Muscle of back (tissue), 11 donors: ENCODE results near the gene CMC1. TPM values are rescaled to one million over a fixed set of nuclear protein-coding genes. Genes with fewer than 3 reads are reported as not detected.
A peak's percentile ranks its signal among the peaks of the same experiment; 100 is the strongest.
"Not testable (repeated sequence)": the region's sequence is repeated elsewhere in the genome, so short reads cannot be mapped to it uniquely, and the experiment has no call there.

Source experiments
- DNase-seq, 3 donors: peaks; one replicate each; pipeline versions ENCODE4 v3.0.0 to v3.0.0-alpha.2; 2013
- polyA plus RNA-seq, 10 donors: library from polyadenylated mRNA; unstranded; fragments of 120-200 nt; gene quantifications; one replicate each; pipeline ENCODE4 v1.2.1, GENCODE V29; 2013; ENCODE audit not compliant: insufficient read length in 10 of 10

Gene CMC1
- polyA plus RNA-seq, 10 donors, result 20.7 to 24.7 (median 21.6) TPM

DNA sequence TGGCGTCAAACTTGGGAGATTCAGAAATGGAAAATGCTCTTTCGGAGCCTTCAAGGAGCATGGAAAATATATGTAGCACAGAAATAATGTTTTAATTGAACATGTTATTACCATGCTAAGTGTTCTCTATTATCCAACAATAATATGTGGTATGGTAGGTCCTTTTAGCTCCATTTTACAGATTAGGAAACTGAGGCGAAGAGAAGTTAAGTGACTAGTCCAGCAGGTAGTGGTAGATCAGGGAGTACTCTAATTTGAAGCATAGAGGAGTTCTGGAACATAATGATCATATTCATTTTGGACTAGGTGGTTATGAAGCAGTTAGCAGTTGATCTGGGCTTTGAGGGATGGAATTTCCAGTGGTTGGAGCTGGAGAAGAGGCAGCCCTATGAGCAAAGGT is 1.1 kb downstream of the CMC1 start:
- no peak for DNase-seq

DNA sequence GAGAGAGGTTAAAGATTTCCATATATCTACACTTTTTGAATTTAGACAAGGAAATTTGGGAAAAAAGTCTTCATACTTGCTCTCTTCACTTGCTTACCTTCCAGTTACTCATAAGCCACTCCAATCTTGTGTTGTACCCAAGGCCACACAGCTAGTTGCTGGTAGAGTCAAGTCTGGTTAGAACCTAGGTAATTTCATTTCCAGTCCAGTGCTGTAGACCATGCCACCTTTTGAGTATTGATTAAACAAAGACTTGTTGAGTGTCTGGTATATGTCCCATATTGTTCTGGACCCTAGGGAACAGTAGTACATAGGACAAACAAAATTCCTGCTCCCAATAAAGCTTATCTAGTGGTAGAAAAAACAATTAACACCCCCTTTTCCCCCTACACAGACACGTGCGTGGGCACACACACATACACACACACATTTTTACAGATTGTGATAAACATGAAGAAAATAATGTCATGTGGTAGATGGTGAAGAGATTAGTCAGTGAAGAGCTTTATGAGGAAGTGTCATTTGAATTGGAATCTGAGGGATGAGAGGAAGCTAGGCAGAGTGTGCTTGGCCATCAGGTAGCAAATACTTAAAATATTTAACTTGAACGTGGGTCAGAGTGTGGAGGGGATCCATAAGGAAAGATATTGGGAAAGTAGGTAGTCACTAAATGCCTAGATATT is 2.1 kb downstream of the CMC1 start:
- no peak for DNase-seq

GRCh38 chr3:28244491-28244890 is 3.1 kb downstream of the CMC1 start:
- no peak for DNase-seq

GRCh38 chr3:28247286-28247685 is 5.9 kb downstream of the CMC1 start:
- no peak for DNase-seq

GRCh38 chr3:28250999-28251398 is 9.6 kb downstream of the CMC1 start:
- no peak for DNase-seq

DNA sequence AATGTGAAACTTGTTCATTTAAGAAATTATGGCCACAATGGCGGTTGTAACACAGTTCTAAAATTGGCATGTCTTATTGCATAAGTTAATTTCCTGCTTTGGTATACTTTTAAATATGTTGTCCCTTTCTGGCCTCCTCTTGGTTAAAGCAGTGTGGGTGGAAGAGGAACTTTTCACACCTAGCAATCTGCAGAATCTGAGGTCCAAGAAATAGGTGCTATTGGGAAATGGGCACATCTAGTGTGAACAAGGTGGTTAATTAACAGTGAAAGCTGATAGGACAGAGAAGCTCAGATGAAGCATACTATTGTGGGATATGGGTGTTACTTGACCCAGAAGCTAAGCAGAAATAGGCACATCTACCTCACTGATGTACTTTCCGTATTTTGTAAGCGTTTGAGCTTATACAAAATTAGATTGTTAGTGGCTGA is 10.6 kb downstream of the CMC1 start:
- DNase-seq, result no peak

DNA sequence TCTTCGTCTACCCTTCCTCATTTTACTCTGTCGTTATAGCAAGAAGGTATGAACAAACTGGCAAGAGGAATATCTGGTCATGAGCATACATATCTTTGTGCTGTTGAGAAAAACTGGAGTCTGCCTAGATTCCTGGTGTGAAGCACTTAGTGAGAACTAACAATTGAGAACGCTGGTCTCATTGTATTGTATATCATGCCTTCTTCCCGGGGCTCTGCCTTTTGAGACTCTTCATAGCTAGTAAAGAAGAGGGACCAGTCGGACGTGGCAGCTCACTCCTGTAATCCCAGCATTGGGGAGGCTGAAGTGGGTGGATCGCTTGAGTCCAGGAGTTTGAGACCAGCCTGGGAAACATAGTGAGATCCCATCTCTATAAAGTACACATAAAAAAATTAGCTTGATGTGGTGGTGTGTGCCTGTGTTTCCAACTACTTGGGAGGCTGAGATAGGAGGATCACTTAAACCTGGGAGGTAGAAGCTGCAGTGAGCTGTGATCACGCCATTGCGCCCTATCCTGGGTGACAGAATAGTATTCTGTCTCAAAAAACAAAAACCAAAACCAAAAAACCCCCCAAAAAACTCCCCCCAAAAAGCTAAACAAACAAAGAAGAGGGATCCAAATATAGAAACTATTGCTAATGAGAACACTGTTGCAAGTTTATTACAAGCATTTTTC is 11.8 kb downstream of the CMC1 start:
- no peak for DNase-seq

DNA sequence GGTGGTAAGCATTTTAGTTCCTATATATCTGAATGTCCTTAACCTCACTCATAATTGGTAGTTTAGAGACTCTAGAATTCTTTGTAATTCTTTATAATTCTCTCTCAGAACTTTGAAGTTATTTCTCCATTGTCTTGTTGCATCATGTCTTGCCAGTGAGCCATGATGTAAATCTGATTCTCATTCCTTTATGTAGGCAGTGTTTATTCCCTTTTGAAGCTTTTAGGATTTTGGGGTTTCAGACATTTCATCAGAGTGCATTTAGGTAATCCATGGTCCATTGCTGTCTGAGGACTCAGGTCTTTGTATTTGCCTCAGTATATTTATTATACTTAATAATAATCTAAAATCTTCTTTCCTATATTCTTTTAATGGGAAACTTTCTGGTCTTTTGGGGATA is 20.6 kb downstream of the CMC1 start:
- no peak for DNase-seq

- DNase-seq, result no peak
Measured at GRCh38 chr3:28265641-28266040, 24.2 kb downstream of the CMC1 start.

DNA sequence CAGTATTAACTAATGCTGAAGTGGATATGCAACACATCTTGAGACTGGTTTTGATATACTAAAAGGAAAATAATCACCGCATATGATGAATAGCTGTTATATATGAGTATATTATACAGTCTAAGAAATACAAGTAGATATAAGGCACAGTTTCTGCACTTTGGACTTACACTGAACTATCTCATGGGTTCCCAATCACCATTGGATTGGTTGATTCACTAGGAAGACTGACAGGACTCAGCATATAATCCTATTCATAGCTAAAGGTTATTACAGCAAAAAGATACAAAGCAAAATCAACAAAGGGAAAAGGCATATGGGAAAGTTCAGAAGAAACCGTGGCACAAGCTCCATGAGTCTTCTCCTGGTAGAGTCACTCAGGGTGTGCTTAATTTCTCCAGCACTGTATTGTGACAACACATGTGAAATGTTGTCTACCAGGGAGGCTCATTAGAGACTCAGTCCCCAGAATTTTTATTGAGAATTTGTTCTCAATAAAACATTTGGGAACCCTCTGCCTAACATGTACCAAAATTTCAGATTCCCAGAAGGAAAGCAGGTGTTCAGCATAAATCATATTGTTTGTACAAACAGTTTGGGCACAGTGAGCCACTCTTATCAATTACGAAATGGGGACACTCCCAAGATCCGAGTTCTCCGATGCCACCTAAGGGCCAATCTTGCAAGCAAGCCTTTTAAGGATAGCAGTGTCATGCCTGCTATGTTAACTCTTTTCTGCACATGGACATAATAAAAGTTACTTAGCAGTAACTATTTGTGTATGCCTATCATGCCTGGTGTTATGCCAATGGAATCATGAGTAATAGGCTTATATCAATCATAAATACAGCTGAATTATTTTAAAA is 26.8 kb downstream of the CMC1 start:
- no peak for DNase-seq

GRCh38 chr3:28268989-28269388 is 27.6 kb downstream of the CMC1 start:
- DNase-seq, result no peak

- not testable (repeated sequence) for DNase-seq
Measured at GRCh38 chr3:28269884-28270283, 28.5 kb downstream of the CMC1 start.

DNA sequence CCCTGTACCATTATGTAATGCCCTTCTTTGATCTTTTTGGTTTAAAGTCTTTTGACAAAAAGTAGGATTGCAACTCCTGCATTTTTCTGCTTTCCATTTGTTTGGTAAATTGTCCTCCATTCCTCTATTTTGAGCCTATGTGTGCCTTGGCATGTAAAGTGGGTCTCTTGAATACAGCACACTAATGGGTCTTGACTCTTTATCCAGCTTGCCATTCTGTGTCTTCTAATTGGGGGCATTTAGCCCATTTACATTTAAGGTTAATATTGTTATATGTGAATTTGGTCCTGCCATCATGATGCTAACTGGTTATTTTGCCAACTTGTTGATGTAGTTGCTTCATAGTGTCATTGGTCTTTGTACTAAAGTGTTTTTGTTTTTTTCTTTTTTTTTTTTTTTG is 32.4 kb downstream of the CMC1 start:
- no peak for DNase-seq

DNA sequence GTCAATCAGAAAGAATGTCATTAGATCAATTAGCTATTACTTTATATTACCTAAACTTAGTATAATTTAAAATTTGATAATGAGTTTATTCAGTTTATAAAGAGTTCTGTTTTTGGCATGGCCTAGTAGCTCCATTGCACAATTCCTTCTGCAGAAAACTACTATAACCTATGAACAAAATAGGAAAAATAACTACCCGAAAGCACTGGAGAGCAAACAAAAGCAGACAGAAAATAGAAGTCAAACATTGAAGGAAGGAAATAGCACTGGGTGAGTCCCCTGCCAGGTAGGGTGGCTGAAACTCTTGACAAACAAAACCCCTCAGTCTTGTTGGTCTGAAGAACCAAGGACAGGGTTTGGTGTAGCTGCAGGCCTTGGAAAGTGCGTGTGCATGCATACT is 37.5 kb downstream of the CMC1 start:
- DNase-seq, result no peak

GRCh38 chr3:28279770-28280169 is 38.4 kb downstream of the CMC1 start:
- DNase-seq, result no peak

DNA sequence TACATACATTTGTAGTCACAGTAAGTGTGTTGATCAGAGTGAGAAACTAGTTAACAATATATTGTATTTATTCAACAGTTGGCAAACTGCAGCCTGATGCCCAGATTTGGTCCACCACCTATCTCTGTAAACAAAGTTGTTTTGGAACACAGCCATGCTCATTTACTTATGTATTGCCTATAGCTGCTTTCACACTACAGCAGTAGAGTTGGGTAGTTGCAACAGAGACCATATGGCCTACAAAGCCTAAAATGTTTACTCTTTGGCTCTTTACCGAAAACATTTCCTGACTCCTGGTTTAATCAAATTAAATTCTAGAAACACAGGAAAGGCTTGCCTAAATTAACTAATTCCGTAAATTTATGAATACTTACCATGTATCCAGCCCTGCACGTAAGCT is 39.4 kb downstream of the CMC1 start:
- no peak for DNase-seq

DNA sequence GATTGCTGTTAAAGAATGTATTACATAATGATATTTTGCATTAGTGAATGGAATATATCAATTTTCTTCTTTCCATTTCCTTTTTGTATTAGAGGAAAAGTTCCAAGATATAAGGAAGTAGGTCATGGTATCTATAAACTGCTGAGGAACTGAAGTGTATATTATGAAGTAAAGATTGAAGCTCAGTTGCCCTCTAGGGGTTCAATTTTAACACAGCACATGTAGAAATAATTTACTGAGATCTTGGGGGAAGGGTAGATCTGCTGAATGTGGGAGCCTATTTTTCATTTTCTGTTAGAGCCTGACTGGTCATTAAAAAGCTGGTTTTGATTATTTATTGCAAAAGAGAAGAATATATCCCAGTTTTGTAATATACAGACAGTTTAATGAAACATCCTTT is 45.2 kb downstream of the CMC1 start:
- DNase-seq, result peak; percentile 30 to 63 (median 38)

DNA sequence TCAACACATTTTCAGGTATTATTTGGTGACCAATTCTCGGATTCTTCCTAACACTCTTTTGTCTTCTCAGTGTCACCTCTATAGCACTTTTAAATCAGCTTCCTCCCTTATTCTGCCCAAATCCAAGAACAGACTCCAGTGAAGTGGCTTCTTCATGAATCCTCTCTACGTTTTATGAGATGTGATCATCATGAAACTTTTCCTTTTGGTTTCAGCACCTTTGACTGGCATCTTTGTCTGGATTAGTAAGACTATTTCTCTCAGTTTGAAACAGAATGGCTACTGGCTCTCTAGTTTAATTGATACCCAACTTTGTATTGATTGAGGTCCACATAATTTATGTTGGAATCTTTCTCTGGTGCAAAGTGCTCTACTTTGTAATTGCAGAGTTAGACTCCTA is 45.6 kb downstream of the CMC1 start:
- no peak for DNase-seq

DNA sequence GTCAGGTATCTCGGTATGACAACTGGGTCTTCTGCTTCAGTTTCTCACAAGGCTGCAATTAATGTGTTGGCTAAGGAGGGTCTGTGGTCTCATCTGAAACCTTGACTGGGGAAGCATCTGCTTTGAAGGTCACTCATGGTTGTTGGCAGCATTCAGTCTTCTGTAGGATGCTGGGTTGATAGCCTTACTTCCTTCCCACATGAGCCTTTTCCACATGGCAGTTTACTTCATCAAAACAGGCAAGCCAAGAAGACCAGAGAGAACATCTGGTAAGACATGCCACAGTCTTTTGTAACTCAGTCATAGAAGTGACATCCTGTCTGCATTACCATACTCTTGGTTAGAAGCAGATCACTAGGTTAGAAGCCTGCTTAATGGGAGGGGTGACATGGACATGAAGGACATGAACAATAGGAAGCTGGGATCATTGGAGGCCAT is 49.5 kb downstream of the CMC1 start:
- DNase-seq, result no peak

DNA sequence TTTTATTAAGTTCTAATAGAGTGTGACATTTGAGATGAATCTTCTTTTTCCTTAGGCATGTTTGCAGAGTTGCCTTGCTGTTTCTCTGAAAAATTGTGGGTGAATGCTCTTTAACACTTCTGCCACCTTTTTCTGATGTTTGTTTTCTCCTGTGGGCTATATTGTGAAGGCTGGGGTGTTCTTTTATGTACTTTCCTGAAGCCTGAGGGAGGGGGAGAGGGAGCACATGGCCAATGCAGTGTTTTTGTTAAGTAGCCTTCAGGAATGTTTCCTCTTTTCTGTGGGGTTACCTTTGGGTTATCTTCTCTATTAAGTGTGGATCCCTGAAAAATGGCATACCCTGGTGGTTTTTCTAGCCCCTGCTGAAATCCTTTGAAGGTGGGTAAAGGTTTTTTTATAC is 50.2 kb downstream of the CMC1 start:
- no peak for DNase-seq

DNA sequence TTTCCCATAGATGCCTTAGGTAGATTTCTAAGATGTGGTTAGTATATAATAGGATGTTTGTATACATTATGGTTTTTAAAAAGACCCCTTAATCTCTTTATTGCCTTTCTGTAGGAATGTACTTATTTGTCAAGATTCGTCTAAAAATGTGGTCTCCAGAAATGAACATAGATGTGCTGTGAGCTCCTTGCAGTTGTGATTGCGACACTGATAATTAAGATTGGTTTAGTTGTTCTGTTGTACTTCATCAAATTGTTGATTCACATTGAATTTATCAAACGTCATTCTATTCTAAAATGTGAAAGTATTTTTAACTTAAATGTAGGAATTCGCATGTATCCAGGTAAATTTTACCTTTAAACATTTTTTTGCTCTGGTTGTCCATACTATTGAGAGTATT is 51.2 kb downstream of the CMC1 start:
- DNase-seq, result no peak

GRCh38 chr3:28294667-28295413 is 53.4 kb downstream of the CMC1 start:
- no peak for DNase-seq
